Kidney capillary endothelial cell (primary cell): ENCODE results near the gene OS9.
A peak's percentile ranks its signal among the peaks of the same experiment; 100 is the strongest.

Experiments used
- DNase-seq: peaks from one replicate; pipeline ENCODE4 v3.0.0-alpha.2; 2018; ENCODE audit warnings: low spot score

OS9 gene

GRCh38 chr12:57735952-57736740 is 42.2 kb downstream of the OS9 start:
- DNase-seq = no peak

- DNase-seq = no peak
These were observed 43.0 kb downstream of the OS9 start for GRCh38 chr12:57736741-57737466.

- no peak for DNase-seq
These were observed 43.8 kb downstream of the OS9 start for GRCh38 chr12:57737467-57738460.

GRCh38 chr12:57738661-57739237 is 44.8 kb downstream of the OS9 start, which contains the start of gene AGAP2:
TSS of gene AGAP2 (minus strand) at chr12:57738742. CDS start at chr12:57738246, 496 bp downstream.
- no peak for DNase-seq

- DNase-seq = no peak
These were observed 45.5 kb downstream of the OS9 start for GRCh38 chr12:57739387-57739786.

- no peak for DNase-seq
These were observed 46.1 kb downstream of the OS9 start for GRCh38 chr12:57739914-57740538.

DNA sequence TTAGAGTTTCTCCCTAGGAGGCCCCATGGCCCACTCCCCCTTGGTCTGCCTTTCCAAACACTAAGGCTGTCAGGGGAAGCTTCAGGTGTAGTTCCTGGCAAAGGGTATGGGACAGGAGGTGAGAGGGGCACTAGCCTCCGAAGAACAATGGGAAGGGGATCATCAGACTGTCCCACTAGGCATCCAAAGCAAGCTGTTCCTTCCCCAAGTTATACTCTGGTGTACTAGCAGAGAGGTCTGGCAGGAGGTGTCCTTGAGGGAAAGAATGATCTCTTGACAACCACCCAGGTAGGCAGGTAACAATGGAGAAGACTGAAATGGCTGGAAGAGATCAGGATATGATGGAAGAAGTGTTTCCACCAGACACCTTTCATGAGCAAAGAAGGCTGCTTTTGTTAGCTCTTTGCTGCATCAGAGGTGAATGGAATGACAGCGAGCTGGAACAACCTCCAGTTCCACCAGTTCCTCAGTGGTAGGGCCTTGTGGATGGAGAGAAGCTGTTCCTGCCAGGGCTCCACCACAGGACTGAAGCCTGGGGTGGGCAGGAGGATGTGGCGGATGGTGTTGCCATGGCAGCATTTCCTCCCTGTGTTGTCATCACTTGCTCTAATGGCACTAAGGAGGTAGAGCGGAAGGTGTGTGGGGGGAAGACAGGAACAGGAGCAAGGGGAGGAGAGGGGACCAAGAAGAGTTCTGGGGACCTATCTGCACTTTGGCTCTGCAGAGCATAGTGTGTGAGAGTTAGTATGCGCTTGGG is 46.9 kb downstream of the OS9 start:
- peak; percentile 36 for DNase-seq

GRCh38 chr12:57741413-57741789 is 47.5 kb downstream of the OS9 start:
- no peak for DNase-seq

DNA sequence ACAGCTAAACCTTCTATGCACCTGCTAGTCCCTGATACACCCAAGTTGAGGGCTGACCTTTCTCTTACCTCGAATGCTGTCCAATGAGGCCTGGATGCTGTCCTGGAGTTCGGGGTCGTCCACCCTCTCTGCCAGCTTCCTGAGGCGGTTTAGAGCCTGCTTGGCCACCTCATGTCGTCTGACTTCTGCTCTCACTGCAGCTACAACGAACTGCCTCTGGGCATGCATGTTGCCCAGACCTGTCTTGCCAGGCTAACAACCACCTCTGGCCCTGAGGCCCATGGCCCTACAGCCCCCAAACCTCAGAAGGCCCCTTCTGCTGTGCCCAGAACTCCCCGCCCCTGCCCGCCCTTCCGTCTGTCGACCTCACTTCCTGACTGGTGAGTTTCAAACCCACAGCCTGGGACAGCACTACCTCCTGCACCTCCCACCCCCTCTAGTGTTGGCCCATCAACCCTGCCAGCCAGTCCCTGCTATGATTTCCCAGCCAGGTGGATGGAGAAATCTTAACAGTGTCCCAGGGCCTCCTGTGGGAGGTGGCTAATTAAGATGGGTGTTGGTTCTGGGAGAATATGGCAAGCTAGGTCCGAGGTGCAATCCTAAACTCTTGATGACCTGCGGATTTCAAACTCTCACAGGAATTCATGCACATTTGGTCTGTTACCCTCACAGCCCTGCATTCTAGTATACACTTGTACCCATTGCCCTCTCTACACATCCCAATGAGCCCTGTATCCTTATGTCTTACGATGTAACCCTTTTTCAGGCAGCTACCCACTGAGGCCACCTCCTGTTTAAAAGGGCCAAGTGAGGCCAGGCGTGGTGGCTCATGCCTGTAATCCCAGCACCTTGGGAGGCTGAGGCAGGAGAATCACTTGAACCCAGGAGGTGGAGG is 48.2 kb downstream of the OS9 start:
- DNase-seq = no peak

- no peak for DNase-seq
These were observed 49.8 kb downstream of the OS9 start for GRCh38 chr12:57743769-57744168.

DNA sequence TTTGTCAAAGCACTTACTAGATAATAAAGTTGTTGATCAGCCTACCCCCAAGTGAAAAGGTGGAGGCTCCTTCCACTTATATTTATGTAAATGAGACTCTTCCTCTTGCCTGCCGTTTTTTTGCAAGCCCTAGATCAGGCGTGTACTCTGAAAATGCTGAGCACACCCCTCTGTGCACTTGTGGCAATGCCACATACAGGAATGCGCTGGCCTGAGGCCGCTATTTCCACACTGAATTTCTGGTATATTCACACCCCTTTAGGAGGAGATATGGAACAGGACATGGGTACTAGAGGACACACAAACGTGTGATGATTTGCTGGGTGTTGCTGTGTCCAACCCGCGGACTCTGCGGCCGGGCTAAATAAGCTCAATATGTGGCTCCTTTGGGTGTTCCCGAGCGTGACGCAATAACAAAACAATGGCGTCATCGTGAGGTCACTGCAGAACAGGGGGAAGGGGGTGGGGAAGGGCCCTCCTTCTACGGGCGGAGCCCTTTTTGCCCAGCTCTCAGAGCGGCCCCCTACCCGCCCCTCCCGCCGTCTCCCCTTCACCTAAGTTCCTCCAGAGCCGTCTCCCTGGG is 50.4 kb downstream of the OS9 start:
- no peak for DNase-seq

- peak; percentile 98 for DNase-seq
These were observed 51.0 kb downstream of the OS9 start, which contains the start of gene TSPAN31 for GRCh38 chr12:57744777-57745484. TSS of gene TSPAN31 (plus strand) at chr12:57745039. CDS start at chr12:57745155, 116 bp downstream.

DNA sequence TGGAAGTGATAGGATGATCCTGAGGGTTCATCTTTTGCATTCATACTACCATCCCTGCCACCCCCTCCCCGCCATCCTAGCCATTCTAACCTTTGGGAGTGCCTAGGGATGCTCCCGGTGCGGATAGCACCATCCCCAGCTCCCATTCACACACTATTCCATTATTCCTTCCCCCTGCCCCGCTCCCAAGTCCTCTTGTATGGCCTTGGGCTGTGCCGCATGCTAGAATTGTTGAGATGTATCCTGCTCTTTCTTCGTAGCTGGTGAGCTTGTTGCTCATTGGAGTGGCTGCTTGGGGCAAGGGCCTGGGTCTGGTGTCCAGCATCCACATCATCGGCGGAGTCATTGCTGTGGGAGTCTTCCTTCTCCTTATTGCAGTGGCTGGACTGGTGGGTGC is 51.6 kb downstream of the OS9 start:
- DNase-seq = no peak

DNA sequence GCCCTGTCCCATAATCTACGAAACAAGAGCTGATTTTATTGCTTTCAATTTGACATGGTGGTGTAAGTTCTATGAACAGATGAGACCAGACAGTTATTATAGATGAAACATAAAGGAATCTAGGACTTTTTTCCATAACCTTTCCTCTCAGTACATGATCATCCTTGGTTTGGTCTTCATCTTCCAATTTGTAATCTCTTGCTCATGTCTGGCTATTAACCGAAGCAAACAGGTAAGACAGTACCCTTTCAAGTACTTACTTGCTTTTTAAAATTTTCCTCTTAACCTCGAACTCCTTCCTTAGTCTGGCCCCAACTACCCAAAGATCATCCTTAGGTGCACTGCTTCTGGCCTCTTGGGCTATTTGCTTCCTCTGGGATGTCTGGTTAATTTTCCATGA is 52.1 kb downstream of the OS9 start:
- no peak for DNase-seq

DNA sequence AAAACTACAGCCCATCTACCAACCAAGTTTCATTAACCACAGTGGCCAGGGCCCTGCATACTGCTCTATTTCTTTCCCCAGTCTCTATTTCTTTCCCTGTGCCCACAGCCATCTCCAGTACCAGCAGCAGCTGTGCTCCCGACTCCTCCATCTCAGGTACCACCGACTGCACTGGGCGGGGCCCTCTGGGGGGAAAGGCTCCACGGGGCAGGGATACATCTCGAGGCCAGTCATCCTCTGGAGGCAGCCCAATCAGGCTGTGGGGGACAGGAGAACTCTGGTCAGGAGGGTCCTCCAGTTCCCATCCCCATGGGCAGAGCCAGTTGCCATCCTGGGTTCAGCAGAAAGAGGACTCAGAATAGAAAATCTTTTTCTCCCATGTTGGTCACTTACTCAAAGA is 55.1 kb downstream of the OS9 start:
- no peak for DNase-seq

DNA sequence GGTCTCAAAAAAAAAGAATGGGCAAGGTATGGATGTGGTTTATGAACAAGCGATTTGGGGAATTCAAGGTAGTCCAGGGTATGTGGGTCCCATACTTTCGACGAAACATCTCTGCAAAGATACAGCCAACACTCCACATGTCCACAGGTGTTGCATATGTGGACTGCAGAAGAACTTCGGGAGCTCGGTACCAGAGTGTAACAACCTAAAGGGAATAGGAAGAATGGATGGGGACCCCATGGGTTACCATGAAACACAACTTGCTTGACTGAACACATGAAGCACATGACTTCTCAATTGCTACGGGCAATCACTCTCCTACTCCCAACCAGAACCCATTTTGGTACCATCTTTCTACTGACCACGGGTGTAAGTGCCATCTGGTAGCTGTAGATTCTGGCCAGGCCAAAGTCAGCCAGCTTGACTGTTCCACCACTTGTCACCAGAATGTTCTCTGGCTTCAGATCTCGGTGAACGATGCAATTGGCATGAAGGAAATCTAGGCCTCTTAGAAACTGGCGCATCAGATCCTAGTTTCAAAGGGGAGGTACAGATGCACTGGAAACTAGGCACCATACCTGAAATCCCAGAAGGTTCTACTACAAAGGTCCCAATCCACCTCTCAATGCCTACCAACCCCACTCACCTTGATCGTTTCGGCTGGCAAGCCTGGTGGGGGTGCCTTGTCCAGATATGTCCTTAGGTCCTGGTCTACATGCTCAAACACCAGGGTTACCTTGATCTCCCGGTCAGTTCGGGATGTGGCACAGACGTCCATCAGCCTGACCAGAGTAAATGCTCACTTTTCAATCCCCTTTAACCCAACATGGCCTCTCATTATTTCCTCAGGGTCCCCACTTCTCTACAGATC is 56.9 kb downstream of the OS9 start:
- no peak for DNase-seq

DNA sequence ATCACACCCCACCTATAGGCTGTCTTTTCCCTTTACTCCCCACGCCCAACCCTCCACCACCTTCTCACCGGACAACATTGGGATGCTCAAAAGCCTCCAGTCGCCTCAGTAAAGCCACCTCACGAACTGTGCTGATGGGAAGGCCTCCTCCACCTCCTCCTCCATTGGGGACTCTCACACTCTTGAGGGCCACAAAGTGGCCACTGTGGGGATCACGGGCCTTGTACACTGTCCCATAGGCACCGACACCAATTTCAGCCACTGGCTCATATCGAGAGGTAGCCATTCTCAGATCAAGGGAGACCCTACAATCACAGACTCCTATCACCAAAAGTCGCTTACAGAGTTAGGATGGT is 57.5 kb downstream of the OS9 start:
- no peak for DNase-seq
